HG02938 (cell line): ENCODE results near the gene RAP1A.

Experiments used
- ATAC-seq: cut with Tn5 transposase; IDR thresholded peaks from one replicate; pipeline ENCODE4 v1.9.1; 2021; ENCODE audit warnings: mild to moderate bottlenecking, moderate library complexity; ENCODE audit not compliant: unreplicated experiment

The RAP1A gene

GRCh38 chr1:111707906-111708305 is 88.3 kb downstream of the RAP1A start:
- ATAC-seq, result no peak

- ATAC-seq, result no peak
These were observed 90.4 kb downstream of the RAP1A start for GRCh38 chr1:111709986-111710385.

DNA sequence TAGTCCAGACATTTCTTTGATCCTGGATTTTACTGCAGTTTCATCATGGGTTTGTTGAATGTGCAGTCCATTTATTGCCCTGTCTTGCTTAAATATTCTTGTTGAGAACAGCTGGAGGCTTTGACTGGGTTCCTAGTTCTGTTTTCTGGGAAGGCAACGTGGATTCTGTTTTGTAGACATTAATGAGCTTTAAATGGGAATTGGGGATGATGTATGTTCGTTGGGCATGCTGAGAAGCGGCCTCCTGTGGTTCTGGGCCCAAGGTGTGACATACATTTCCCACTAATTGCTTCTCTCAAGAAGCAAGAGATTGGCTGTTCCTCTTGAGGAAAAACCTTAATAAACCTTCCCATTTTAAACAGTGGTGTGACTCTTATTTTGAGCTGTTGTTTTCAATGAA is 96.7 kb downstream of the RAP1A start:
- ATAC-seq, result no peak

DNA sequence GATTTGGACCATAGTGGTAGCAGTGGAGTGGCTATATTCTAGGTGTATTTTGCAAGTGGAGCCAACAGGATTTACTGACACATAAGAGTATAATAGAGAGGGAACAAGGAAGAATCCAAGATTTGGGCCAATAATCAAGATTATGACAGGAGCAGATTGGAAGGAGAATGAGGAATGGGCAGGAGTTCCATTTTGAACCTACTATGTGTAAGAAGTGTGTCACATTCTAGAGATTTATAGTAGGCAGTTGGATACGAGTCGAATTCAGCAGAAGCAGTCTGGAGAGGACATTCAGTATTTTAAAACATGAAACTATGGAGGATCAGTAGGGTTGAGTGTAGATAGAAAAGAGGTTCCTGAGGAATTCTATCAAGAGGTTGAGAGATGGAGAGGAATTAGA is 97.9 kb downstream of the RAP1A start:
- no peak for ATAC-seq

DNA sequence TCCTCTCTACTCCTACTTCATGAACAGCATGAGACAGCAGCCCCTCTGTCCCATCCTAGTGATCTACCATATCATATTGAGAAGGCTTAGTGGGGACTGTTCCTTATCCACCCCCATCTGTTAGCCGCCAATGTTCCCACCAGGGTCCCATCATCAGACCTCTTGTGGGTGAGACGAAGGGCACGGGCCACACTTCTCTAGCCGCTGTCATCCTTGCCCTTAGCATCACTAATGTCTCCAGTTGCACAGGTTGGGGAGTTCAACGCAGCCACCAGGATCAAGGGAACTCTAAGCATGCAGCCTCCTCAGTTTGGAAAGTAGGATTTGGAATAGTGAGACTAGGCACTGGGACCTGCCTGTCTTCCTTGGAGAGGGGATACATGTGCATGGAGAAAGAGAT is 99.5 kb downstream of the RAP1A start:
- no peak for ATAC-seq

GRCh38 chr1:111719674-111720132 is 100.1 kb downstream of the RAP1A start:
- no peak for ATAC-seq

DNA sequence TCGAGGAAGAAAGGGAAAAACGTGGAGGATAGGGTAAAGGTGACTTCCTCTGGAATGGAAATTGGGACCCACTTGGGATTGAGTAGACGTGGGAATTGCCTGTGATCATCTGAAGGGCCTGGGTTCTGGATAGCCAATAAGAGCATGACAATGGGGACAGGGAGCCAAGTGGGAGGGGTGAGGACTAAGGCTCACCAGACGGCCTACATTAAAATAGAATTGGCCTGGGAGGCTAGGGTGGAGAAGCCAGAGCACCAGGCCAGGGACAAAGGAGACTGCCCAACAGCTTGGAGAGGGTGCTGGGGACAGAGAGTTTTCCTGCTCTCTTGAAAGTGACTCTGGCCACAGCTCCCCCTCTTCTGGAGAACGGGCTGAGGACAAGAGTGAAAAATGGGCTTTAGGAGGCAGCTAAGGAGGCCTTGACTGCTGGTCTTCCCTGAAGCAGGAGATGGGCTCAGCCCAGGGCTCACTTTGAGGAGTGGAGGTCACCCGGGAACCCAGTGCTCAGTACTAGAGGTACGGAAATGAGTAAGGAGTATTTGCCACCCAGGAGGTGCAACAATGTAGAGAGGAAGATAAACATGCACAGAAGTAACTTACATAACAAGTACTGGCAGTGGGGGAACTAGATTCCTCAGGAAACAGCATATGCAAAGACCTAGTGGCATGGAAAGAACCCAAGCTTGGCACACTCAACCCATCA is 100.8 kb downstream of the RAP1A start:
- no peak for ATAC-seq

DNA sequence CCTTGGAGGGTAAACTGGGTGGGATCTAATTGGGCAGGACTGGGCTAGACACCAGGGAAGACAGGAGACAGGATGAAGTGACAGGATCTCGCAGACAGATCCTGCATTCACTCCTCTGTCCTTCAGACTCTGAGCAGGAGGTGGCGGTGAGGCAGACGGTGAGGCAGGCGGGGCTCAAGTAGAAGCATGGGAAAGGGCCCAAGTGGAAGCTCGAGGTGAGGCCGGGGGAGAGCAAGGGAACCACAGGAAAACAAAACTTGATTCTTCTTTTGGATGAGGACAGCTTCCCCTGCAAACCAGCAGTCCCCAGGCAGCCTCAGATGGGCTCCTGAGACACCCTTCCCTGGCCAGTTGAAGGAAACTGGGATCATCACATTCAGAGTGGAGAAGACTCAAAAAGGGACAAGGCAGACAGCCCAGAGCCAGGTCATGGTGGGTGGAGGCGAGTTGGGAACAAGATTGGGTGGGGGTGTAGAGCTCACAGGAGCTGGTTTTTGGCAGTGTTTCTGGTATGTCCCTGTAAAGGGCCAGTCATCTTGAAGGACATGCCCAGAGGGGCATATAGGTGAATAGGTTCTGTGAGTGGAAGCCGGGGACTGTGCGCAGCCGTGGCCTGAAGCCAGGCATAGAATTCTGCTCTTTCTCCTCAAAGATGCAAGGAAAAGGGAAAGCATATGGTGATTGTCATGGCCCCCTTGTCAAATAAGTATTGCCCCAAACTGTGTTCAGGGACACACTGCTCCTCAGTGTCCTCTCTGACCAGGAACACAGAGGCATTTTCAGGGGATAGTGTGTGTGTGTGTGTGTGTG is 101.6 kb downstream of the RAP1A start:
- no peak for ATAC-seq

DNA sequence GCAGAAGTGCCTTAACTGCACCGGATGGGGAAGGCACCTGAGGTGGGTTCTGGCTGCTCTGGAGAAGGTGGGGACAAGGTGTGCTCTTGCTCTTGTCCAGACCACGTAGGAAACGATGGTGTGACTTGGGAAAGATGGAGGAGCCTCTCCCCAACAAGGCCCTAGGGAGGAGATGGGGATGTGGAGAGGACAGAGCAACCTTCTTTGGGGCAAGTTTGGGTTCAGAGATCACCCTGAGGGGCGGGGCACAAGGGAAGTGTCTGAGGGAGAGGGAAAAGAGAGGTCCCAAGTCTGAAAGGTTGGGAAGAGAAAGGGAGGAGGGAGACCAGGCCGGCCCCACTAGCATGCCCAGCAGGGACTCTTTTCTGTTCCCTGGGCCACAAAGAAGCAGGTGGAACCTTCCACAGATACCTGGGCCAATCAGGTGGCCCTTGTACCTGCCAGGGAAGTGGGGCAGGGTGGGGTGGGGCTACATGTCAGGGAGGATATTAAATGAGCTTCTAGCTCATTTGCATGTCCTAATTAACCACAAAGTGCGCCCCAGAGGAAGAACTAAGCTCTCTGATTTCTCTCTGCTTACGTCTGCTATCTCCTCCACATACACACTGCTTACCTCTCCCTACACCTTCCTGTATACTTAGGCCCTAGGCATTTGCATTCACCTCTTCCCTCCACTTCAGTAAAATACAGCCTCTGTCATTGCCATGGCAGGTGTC is 103.7 kb downstream of the RAP1A start:
- no peak for ATAC-seq

DNA sequence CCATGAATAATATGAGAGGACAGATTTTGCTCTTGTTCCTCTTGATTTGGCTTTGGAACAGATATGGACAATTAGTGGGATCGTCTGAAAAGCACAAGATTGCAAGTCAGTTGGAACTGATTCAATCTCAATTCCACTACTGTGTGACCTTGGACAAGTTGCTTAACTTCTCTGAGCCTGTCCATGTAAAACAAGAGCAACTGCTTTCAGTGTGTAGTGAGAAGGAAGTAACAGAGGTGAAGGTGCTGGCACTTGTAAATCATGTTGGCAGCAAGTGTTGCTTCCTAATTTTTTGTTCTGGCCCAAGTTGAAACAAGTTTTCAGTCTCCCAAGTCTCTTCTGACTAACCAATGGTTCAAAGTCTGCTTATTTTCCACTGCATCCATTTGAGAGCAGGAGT is 104.3 kb downstream of the RAP1A start:
- ATAC-seq, result no peak

DNA sequence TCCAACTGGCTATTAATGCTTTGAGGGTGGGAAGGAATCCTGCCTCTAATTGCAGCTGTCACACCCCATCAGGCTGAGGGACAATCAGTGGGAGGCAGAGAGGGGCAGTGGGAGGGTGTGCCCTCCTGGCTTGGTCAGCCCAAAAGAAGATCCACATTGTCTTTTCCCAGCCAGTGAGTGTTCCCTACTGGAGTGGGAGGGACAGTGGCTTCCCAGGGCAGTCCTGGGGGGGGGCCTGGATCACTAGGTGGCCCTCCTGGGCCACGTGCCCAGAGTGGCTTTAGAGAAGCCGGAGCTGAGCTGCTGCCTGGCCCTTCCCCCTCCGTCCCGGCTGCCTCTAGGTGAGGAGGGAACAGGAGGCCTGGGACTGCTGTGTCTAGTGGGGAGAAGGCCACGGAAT is 105.6 kb downstream of the RAP1A start:
- no peak for ATAC-seq

GRCh38 chr1:111727056-111727455 is 107.5 kb downstream of the RAP1A start:
- ATAC-seq, result no peak

- no peak for ATAC-seq
These were observed 109.8 kb downstream of the RAP1A start for GRCh38 chr1:111729271-111729921.

- no peak for ATAC-seq
These were observed 110.5 kb downstream of the RAP1A start for GRCh38 chr1:111729946-111730681.

- no peak for ATAC-seq
These were observed 111.1 kb downstream of the RAP1A start for GRCh38 chr1:111730706-111731105.

DNA sequence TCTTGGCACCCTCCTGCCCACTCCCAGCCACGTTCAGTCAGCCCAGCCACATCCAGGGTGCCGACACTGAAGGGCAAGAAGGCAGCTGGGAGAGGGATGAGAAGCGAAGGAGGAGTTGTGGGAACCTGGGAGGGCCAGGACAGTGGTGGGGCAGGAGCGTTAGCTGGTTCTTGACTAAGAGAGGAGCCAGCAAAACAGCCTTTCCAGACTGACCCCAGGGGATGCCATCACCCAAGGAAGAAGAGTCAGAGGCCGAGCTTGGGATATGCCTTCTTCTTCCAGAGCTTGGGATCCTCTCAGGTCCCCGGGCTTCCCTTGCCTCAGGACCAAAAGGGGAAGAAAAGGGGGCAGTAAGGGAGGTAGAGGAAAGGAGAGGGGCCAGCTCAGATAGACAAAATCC is 112.4 kb downstream of the RAP1A start:
- ATAC-seq, result no peak

DNA sequence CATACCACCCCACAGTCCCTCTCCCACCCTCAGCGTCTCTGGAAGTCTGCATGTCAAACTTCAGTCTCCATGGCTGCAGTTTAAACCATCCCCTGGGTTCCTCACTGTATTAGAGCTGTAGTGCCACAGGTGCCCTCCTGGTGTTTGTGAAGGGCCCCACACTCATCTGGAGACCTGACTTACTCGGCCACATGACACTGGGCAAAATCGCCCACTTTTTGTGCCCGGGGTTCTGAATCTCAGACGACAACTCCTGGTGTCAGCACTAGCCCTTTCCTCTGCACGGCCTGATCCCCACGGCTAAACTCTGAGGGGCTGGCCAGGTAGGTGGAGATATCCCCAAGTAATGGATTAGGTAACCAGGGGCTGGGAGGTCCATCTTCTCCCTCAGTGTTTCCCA is 113.1 kb downstream of the RAP1A start:
- no peak for ATAC-seq

GRCh38 chr1:111733183-111733991 is 113.8 kb downstream of the RAP1A start:
- no peak for ATAC-seq

GRCh38 chr1:111733992-111734341 is 114.4 kb downstream of the RAP1A start:
- no peak for ATAC-seq

GRCh38 chr1:111734426-111734825 is 114.8 kb downstream of the RAP1A start:
- no peak for ATAC-seq
